ENCODE data around the gene GMPR2.

Gene GMPR2

GRCh38 chr14:24226473-24226872, 6.3 kb upstream of the GMPR2 start:
- in situ Hi-C loops (cut with MboI; ENCODE audit: low sequenced_read_pairs): loop anchor here (25.0 kb wide), 1 partner anchor 211 kb away; the partner anchor contains the start of genes CBLN3, KHNYN and SDR39U1

- in situ Hi-C loops (cut with MboI; ENCODE audit: low sequenced_read_pairs): loop anchor here (25.0 kb wide), 1 partner anchor 208 kb away; the partner anchor contains the start of genes CBLN3, KHNYN and SDR39U1
Measured at GRCh38 chr14:24228902-24229301, 3.8 kb upstream of the GMPR2 start.

- in situ Hi-C loops (cut with MboI; ENCODE audit: low sequenced_read_pairs): loop anchor here (25.0 kb wide), 1 partner anchor 206 kb away; the partner anchor contains the start of genes CBLN3, KHNYN and SDR39U1
Measured at GRCh38 chr14:24231263-24232120, 1.2 kb upstream of the GMPR2 start.

GRCh38 chr14:24232121-24232644, 546 bp upstream of the GMPR2 start, which contains the start of gene NEDD8:
Gene NEDD8 (minus strand): TSS chr14:24232367. CDS start chr14:24232267, 100 bp downstream.
- in situ Hi-C loops (cut with MboI; ENCODE audit: low sequenced_read_pairs): loop anchor here (25.0 kb wide), 1 partner anchor 205 kb away; the partner anchor contains the start of genes CBLN3, KHNYN and SDR39U1

DNA sequence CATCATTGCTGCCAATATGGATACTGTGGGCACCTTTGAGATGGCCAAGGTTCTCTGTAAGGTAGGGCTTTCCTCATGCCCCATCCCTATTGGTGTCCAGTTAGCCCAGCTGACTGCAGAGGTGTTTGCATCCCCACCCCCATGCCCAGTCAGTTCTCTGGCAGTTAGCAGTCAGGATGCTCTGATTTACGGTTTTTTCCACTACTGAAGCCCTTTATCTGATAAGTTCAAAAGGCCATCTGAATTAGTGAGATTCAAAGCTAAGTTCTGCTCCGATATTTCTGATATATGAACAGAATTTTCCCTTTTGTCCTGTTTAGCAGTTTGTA, 773 bp downstream of the GMPR2 start:
- in situ Hi-C loops (cut with MboI; ENCODE audit: low sequenced_read_pairs): loop anchor here (25.0 kb wide), 1 partner anchor 204 kb away; the partner anchor contains the start of genes CBLN3, KHNYN and SDR39U1

DNA sequence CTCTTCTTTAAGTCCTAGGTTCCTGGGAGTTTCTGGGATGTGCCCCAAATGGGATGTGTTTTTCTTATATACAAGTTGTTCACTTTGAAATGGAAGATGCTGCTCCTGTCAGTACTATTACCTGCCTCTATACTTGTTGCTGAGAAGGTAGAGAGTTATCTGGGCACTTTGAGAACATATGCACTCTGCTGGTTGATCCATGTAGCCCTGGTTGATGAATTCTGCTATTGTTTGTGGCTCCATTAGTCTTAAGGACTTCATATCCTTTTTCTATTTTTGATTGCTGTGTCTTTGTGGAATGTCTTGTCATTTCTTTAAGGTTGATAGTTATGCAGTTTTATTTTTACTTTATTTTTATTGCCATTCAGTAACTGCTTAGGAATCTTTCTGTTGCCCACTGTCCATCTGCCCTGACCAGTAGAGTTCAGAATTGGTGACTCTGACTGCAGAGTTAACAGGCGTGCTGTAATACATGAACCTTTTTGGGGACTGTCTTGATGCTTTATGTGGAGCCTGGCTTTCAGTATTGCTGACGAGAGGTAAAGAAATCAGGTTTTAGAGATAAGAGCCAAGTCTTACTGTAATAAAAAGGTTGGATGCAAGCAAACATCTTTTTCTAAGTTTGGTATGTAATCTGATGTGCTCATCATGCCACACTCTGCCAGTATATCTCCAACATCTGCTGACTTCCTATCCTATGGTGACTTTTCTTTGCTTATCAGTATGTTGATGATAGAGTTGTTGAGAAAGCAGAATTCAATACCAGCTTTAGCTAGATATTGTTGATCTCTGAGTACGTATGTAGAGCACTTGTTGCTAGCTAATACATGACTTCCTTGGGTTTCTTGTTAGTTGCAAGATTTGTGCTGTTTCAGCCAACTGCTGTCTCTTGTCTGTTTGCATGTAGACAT, 1.6 kb downstream of the GMPR2 start:
- in situ Hi-C loops (cut with MboI; ENCODE audit: low sequenced_read_pairs): loop anchor here (25.0 kb wide), 1 partner anchor 203 kb away; the partner anchor contains the start of genes CBLN3, KHNYN and SDR39U1

GRCh38 chr14:24235804-24236688, 3.3 kb downstream of the GMPR2 start:
- in situ Hi-C loops (cut with MboI; ENCODE audit: low sequenced_read_pairs): loop anchor here (25.0 kb wide), 1 partner anchor 201 kb away; the partner anchor contains the start of genes CBLN3, KHNYN and SDR39U1

- in situ Hi-C loops (cut with MboI; ENCODE audit: low sequenced_read_pairs): loop anchor here (25.0 kb wide), 1 partner anchor 200 kb away; the partner anchor contains the start of genes CBLN3, KHNYN and SDR39U1
Measured at GRCh38 chr14:24236689-24237462, 4.1 kb downstream of the GMPR2 start.

GRCh38 chr14:24237463-24237955, 4.8 kb downstream of the GMPR2 start:
- in situ Hi-C loops (cut with MboI; ENCODE audit: low sequenced_read_pairs): loop anchor here (25.0 kb wide), 1 partner anchor 200 kb away; the partner anchor contains the start of genes CBLN3, KHNYN and SDR39U1

DNA sequence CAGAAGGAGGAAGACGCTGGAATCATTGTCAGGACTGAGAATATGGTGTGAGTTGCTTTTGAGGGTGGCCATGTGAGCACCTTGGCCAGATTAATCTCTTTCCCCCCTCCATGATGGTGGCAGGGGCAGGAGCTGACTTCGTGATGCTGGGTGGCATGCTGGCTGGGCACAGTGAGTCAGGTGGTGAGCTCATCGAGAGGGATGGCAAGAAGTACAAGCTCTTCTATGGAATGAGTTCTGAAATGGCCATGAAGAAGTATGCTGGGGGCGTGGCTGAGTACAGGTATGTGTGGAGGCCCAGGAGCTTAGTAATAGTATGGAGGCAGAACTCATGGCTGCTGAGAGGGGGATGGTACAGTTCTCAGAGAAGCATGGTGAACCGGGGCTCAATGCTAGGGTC, 5.4 kb downstream of the GMPR2 start:
- in situ Hi-C loops (cut with MboI; ENCODE audit: low sequenced_read_pairs): loop anchor here (25.0 kb wide), 1 partner anchor 199 kb away; the partner anchor contains the start of genes CBLN3, KHNYN and SDR39U1

GRCh38 chr14:24238527-24239037, 5.9 kb downstream of the GMPR2 start:
- in situ Hi-C loops (cut with MboI; ENCODE audit: low sequenced_read_pairs): loop anchor here (25.0 kb wide), 1 partner anchor 199 kb away; the partner anchor contains the start of genes CBLN3, KHNYN and SDR39U1

GRCh38 chr14:24240110-24240918, 7.6 kb downstream of the GMPR2 start:
- in situ Hi-C loops (cut with MboI; ENCODE audit: low sequenced_read_pairs): loop anchor here (10.0 to 25.0 kb wide), 2 partner anchors 54 to 197 kb away; partner anchors contain the start of genes CBLN3, DHRS1, KHNYN and NOP9

- in situ Hi-C loops (cut with MboI; ENCODE audit: low sequenced_read_pairs): loop anchor here (10.0 to 25.0 kb wide), 2 partner anchors 53 to 195 kb away; partner anchors contain the start of genes CBLN3, DHRS1, KHNYN and NOP9
Measured at GRCh38 chr14:24241829-24242443, 9.2 kb downstream of the GMPR2 start.

- in situ Hi-C loops (cut with MboI; ENCODE audit: low sequenced_read_pairs): loop anchor here (10.0 to 25.0 kb wide), 2 partner anchors 51 to 194 kb away; partner anchors contain the start of genes CBLN3, DHRS1, KHNYN and NOP9
Measured at GRCh38 chr14:24243336-24243836, 10.7 kb downstream of the GMPR2 start.

GRCh38 chr14:24245350-24245749, 12.6 kb downstream of the GMPR2 start:
- in situ Hi-C loops (cut with MboI; ENCODE audit: low sequenced_read_pairs): loop anchor here (10.0 to 25.0 kb wide), 2 partner anchors 49 to 192 kb away; partner anchors contain the start of genes CBLN3, DHRS1, KHNYN and NOP9

- in situ Hi-C loops (cut with MboI; ENCODE audit: low sequenced_read_pairs): loop anchor here (10.0 to 25.0 kb wide), 2 partner anchors 48 to 191 kb away; partner anchors contain the start of genes CBLN3, DHRS1, KHNYN and NOP9
Measured at GRCh38 chr14:24246765-24247212, 14.1 kb downstream of the GMPR2 start.

All from HL-60/S4 treated with phorbol 12-myristate 13-acetate at 8.2 ng/mL for 4 days and 3 days (cell line).